ENCODE data around the gene PLXDC2.

PLXDC2 gene

DNA sequence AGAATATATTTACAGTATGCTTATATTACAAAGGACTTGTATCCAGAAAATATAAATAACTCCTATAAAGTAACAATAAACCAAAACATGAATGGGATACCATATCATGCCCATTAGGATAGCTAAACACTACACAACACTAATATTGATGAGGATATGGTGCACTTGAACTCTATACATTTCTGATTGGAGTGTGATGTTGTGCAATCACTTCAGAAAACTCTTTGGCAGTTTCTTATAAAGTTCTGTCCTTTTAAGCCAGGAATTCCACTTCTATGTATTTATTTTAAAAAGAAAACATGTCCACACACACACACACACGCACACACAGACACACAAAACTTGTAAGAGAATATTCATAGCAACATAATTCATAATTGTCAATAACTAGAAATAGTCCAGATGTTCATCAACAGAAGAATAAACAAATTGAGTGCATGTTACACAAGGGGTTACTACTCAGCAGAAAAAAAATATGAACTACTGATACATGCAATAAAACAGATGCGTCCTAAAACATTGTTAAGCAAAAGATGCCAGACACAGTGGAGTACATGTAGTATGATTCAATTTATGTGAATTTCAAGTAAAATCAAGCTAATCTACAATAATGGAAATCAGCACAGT lies 416.0 kb downstream of the PLXDC2 start:
- DNase-seq, result no peak

GRCh38 chr10:20233423-20233822 lies 417.2 kb downstream of the PLXDC2 start:
- no peak for DNase-seq

DNA sequence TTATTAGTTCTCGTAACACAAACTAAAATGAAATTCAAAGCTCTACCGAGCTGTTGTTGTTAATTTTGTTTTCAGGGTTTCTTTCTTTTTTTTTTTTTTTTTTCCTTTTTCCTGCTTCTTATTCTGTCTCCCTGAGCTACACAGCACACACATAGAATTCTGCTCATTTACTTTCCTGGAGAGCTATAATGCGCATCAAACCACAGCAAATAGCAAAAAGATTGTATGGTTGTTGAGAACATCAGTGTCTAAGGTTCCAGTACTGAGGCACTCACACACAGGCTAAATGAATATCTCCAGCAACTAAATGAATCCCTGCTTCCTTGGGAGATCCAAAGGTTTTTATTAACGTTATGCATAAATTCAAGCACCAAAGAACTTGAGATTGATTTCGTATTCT lies 418.3 kb downstream of the PLXDC2 start:
- no peak for DNase-seq

DNA sequence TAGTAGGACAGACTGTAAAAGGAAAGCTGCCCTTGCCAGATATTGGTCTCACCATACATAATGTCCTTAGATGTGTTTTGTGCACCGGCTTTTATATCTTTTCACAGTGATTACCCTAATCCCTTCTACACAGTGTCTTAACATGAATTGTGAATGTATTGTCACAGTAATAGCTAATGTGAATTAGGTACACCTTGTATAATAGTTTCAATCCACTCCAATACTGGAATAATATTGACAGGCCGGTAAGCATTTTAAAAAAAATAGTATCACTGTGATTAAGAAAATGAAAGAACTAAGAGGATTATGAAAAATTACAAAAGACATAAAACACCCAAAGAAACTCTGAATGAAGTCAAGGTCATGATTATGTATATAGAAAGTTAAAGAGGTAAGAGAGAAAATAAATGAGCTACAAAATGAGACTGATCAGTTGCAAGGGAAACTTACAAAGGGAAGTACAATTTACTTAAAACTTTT lies 420.9 kb downstream of the PLXDC2 start:
- DNase-seq, result no peak

GRCh38 chr10:20237586-20237985 lies 421.4 kb downstream of the PLXDC2 start:
- DNase-seq, result no peak

DNA sequence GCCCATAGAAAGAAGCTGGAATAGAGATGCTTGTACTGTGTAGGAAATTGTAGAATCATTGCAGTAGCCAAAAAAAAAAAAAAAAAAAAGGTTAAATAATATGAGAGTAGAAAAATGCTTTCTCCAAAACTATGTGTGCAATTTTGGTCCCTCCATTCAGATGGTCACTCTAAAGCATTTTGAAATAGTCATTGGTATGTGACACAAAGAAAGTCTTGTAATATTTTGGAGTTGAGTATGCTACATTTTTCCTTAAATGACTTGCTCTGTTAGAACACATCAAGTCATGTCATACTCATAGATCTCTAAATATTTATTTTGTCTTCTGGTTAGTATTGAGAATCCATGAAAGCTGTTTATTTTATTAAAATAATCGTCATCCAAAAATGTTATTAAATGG lies 424.4 kb downstream of the PLXDC2 start:
- no peak for DNase-seq

DNA sequence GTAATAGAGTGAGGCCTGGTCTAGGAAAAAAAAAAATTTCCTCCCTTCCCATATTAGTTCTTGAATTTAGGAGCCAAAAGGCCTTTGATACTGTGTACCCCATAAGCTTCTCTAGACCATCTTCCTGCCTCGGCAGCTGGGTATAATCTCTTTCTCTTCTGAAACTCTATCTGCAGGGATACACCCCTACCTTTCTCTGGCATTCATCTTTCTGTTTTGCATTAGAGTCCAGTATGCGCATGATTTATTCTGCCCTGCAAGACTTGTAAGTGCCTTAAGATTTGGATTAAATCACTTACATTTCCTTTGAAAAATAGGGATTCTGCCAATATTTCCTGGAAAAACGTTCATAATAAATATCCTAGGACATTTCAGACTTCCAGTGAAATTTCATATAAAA lies 431.2 kb downstream of the PLXDC2 start:
- DNase-seq, result no peak

GRCh38 chr10:20247891-20248708 lies 431.9 kb downstream of the PLXDC2 start:
- DNase-seq, result no peak

GRCh38 chr10:20254078-20254477 lies 437.8 kb downstream of the PLXDC2 start:
- DNase-seq, result no peak

- no peak for DNase-seq
Measured at GRCh38 chr10:20254497-20254896, 438.3 kb downstream of the PLXDC2 start.

- DNase-seq, result no peak
Measured at GRCh38 chr10:20256969-20257368, 440.7 kb downstream of the PLXDC2 start.

- DNase-seq, result no peak
Measured at GRCh38 chr10:20257422-20257821, 441.2 kb downstream of the PLXDC2 start.

GRCh38 chr10:20265146-20265545 lies 448.9 kb downstream of the PLXDC2 start:
- DNase-seq, result no peak

GRCh38 chr10:20267734-20268133 lies 451.5 kb downstream of the PLXDC2 start:
- DNase-seq, result no peak

DNA sequence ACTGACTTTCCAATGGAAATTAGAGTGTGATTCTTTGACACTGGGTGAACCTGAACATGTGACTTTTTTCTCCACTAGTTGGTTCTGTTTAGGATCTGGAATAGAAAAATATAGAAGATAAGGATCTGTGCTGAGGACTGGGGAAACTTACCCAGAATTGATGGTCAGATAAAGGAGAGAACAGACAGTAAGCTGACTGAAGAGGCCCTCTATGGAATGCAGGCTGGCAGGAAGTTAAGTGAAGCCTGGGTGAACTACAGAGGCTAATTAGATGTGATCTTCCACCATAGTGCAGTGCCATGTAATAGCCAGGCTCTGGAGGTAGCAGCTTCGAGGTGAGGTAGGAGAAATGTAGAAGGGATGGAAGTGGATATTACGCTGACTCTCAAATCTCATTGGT lies 455.3 kb downstream of the PLXDC2 start:
- DNase-seq, result no peak

DNA sequence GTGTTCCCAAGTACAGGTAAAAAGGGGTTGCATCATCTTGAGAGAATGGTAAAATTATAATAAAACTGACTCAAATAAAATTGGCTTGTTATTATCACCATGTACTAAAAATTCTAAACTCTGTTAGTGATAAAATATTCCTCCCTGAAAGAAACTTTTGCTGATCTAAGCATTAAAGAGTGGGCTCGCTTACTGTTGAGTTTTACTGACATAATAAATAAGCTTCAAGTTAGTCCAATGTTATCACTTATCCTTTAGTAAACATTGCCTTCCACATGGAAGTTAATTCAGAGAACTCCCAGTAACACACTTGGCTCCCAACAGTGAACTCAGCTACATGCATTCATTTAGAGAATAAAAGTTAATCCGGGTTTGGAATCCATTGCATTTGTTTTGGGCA lies 456.4 kb downstream of the PLXDC2 start:
- no peak for DNase-seq

- DNase-seq, result no peak
Measured at GRCh38 chr10:20274571-20274970, 458.3 kb downstream of the PLXDC2 start.

GRCh38 chr10:20276127-20276979 lies 460.1 kb downstream of the PLXDC2 start:
- no peak for DNase-seq

DNA sequence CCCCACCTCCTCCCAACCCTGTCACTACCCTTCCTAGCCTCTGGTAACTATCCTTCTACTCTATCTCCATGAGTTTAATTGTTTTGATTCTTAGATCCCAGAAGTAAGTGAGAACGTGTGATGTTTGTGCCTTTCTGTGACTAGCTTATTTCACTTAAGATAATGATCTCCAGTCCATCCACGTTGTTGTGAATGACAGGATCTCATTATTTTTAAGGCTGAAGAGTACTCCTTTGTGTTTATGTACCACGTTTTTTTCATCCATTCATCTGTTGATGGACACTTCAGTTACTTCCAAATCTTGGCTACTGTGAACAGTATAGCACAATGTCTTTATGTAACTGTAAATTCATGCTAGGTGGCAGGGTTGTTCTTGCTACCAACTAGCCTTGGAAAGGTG lies 461.6 kb downstream of the PLXDC2 start:
- no peak for DNase-seq

- DNase-seq, result no peak
Measured at GRCh38 chr10:20281579-20281978, 465.3 kb downstream of the PLXDC2 start.

- DNase-seq, result no peak
Measured at GRCh38 chr10:20287586-20287985, 471.4 kb downstream of the PLXDC2 start.

- no peak for DNase-seq
Measured at GRCh38 chr10:20288060-20288459, 471.8 kb downstream of the PLXDC2 start.

DNA sequence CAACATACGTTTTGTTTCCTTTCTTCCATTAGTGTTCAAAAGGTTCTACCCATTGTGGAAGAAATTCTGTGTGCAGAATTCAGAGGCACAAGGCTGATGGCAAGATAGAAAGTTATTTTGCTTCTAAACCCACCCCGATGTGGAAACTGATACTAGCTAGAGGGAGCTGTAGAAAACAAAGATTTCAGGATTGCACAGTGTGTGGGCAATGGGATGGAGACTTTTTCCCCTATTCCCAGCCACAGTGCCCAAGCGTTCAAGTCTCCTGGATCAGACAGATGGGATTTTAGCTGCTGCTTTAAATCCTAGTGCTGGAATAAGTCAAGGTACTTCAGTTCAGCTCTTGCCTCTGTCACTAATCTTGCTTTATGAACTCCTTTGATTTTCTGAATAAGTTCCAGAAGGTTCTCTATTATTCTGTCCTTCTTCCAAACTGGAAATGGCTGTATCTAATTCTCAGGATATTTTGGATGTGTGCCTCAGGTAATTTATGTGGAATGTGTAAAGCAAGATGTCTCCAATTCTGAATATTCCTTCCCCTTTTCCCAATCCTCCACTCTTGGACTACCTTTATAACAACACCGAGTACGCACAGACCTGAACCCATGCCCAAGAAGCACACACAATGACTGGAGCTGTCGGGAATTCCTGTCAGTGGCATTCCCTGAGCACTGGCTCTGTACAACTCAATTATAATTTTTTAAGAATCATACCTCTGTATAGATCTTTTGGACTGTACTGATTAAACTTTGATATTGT lies 473.0 kb downstream of the PLXDC2 start:
- DNase-seq, result no peak
